ENCODE results near the gene MN1.

MN1 gene

DNA sequence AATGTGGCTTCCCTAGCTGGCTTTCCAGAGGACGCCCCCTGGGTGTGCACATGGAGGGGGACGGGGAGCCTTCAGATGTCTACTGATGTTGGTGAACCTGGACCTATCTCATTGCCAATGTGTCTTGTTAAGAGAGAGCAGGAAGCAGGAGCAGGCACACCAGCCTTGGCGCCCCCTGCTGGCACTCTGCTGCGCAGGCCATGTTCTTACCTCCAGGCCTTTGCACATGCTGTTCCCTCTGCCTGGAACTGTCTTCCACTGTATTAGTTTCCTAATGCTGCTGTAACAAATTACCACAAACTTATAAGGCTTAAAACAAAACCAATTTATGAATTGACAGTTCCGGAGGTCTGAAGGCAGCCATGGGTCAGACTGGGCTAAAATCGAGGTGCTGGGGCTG is 23.6 kb upstream of the MN1 start:
- no peak for DNase-seq

DNA sequence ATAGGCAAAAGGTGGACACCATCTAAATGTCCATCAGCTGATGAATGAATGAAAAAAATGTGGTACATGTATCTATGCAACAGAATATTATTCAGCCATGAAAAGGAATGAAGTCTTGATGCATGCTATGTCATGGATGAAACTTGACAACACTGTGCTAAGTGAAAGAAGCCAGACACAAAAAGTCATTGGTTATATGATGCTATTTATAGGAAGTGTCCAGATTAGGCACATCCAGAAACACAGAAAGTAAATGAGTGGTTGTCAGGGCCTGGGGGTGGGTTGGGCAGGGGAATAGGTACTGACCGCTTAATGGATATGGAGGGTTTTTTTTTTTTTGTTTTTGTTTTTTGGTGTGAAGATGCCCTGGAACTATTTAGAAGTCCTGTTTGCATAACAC is 21.7 kb upstream of the MN1 start:
- no peak for DNase-seq

DNA sequence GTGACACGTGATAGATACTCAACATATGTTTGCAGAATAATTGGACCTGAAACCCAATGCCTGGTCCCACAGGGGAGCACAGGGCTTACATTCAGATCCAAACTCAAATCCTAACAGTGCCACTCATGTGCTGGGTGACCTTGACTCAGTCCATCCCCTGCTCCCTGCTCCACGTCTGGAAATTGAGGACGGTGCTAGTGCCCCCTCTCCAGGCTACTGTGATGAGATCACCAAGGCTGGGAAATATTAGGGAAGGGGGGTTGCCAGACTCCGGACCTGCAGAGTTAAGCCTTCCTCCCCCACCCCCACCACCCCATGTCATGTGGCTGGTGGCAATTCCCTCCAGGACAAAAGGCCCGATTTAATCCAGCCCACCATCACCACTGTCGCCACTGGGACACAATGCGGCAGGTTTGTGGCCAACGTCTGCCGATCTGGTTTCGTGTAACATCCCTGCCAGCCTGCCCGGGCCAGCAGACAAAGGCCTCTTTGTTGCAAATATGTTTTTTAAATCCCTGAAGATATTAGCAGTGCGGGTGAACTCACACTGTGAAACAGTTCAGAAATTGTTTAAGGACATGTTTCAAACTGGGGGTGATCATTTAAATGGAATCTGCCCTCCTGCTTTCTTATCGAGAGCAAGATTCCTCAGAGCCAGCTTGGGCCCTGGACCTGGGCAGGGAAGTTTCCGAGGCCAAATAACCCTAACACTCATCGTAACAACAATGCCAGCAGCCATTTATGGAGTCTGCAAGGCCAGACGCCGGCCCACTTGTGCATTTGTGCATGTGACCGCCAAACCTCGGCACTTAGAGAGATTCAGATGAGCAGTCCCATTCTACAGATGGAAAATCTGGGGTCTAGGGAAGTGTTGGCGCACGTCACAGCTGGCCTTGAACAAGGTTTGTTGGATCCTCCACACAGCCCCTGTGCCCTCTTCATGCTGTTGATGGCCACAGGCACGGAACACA is 19.6 kb upstream of the MN1 start:
- DNase-seq = no peak

DNA sequence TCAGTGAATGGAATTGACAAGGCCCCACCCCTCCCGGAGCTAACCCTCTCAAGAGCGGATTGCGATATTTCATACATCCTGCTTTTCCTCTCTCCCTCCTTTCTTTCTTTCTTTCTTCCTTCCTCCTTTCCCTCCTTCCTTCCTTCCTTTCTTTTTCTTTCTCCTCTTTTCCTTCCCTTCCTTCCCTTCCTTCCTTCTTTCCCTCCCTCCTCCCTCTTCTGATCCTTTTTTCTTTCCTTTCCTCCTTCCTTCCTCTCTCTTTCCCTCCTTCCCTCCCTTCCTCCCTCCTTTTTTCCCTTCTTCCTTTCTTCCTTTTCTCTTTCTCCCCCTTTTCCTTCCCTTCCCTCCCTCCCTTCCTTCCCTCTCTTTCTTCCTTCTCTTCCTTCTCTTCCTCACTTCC is 15.0 kb upstream of the MN1 start:
- no peak for DNase-seq

DNA sequence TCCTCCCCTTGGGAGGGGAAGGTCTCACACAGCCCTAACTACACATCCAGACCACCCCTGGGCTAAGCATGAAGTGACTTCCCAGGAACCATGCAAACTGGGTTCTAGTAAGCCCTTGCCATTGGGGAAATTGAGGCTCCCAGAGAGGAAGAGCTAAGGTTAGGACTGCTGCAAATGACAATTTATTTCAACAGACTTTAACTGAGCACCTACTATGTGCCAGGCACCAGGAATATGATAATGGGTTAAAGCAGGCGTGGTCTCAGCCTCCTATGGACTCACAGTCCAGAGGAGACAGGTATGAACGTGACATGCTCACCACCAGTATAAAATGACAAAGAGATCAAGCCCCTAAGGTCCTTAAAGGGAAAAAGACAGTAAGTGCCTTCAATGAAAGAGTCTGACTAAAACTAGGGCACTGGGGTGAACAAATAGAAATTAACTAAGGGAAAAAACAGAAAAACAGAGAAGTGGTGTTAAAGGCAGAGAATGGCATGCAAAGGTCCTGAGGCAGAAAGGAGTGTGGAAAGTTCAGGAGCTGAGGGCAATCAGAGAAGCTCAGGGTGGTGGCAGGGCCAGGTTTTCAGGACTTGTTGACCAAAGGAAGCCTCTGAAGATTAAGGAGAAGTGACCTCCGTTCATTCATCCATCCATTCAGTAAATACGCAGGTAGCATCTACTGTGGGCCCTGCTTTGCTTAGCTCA is 14.4 kb upstream of the MN1 start:
- DNase-seq = no peak

DNA sequence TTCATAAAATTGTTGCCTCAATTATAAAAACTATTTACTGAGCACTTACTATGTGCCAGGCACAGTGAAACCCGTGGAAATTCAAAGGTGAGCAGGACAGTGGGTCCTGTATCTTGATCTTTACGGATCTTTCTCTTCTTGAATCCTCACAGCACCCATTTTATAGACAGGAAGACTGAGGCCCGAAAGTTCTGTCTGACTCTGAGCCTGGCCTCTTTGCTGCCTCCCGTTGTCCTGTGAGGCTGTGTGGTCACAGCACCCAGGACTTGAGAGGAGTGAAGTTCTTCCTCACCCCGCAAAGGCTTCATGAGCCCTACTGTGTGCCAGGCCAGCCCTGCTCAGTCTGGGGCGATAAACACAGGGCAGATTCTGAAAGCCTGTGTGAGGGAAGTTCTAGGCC is 13.4 kb upstream of the MN1 start:
- DNase-seq = no peak

DNA sequence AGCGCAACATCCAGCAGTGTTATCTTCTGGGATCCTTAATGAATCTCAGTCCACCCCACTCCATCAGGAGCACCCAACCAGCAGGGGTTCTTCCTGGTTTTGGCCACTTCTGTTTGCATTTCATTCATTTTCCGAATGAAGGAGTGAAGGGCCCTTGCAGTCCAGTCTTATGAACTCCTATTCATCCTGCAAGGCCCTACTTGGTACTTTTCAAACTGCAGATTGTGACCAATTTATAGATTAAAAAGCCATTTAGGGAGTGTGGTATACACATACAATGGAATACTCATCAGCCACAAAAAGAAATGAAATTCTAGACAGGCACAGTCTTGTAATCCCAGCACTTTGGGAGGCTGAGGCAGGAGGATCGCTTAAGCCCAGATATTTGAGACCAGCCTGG is 10.2 kb upstream of the MN1 start:
- no peak for DNase-seq

DNA sequence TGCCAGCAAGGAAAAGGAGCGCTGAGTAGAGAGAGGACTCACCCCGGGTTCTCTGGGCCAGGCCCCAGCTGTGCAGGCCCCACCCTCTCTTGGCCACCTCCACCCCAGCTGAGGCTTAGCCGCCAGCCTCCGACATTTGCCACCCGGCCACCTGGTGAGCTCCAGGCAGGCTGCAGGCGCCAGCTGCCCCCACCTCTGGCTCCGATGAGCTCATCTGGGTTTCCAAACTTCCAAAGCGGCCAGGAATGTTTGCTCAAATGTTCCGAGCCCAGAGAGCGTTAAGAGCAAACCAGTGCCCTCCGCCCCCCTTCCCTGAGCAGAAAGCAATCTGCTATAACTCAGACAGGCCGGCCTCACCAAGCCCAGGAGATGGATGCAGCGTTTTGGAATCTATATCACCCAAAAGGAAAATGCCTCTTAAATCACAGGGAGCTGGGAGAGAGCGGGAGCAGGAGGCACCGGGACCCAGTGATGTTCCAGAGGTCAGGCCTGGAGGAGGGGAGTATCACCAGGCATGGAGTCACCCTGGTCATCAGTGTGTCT is 9.1 kb upstream of the MN1 start:
- no peak for DNase-seq

DNA sequence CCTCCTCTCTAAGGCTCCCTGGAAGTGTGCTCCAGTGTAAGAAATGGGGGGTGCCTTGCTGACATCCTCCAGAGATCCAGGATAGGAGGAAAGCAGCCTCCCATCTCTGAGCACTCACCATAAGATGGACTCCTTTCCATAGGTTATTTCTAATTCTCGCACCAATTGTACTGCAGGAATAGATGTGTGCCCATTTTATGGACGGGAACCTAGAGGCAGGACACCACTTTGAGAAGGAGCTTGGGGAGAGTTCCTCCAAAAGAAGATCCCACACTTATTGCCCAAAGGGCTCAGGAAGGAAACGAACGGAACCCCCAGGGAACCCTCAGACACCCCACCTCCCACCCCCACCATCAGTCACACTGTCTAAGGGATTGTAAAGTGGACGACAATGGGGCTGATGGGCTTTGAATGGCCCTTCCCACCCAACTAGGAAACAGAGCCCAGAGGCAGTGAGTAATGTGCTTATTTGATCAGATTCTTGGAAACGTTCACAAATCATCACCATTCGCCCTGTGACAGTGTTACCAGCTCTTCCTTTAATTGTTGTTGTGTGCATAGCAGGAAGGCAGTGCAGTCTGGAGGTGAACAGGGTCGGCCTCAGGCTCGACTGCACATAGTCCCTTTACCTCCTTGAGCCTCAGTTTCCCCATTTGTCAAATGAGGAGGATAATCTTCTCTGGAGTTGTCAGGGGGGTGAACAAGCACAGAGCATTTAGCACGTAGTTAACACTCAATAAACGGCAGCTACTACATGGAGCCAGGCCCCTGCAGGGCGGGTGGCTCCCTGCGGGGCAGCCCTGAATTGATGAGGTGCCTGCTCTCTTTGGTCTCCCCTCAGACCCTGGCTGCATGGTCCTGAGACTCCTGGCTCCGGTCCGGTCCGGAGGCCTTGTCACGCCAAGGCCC is 8.4 kb upstream of the MN1 start:
- no peak for DNase-seq

DNA sequence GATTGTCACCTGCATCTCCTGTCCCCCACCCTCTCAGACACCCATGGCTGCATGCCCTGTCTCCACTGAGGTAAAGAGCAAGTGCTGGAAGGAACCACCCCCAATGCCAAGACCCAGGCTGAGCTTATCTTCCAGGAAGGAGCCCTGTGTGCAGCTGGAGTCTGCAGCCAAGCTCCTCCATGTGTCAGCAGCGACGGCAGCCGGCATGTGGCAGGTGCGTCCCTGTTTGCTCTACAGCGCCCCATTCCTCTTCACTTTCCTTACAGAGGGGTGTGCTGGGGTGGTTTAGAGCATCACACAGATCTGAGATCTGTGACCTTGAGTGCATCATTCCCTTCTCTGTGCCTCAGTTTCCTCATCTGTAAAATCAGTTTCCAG is 7.7 kb upstream of the MN1 start:
- DNase-seq = no peak

DNA sequence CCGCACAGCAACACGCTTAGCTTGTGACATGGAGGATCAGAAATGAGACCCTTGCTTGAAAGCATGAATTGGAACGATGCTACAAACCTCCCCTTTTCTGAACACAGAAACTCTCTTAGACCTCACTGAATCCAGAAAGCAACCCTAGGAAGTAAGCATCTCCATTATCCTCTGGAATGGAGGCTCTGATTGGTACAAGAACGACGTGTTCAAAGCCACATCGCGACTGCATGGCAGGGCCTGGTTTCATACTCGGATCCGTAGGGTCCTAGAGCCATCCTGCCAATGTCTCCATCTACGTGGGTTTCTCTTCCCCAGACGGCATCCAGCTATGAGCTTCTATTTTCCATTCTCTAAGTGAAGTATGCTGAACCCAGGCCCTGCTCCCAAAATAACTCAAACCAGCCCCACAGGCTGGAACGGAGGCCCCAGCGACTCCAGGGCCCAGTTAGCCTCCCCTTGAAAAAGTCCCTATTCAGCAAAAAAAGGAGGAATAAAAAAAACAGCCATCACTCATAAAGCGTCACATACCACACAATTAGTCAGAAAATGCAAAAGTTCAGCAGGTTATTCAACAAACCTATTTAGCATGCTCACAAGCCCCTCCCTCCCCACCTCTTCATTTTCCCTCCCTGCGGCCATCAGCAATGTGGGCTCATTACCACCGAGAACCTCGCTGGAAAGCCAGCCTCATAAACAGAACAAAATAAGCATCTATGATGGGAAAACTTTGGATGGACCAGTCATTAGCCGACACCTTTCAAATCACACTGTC is 7.1 kb upstream of the MN1 start:
- no peak for DNase-seq

DNA sequence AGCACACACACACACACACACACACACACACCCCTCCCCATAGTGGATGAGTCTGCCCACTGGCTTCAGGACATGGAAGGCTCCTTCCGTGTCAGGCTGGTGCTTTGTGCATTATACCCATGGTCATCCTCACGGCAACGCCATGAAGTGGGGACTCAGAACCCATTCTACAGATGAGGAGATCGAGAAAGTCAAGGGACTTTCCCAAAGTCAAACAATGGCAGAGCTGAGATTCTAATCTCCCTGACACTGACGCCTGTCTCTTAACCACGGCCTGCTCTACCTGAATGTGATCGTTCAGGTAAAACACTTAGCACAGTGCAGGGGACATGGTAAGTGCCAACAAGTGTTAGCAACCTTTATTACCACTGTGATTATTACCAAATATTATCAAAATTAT is 4.3 kb upstream of the MN1 start:
- DNase-seq = no peak

DNA sequence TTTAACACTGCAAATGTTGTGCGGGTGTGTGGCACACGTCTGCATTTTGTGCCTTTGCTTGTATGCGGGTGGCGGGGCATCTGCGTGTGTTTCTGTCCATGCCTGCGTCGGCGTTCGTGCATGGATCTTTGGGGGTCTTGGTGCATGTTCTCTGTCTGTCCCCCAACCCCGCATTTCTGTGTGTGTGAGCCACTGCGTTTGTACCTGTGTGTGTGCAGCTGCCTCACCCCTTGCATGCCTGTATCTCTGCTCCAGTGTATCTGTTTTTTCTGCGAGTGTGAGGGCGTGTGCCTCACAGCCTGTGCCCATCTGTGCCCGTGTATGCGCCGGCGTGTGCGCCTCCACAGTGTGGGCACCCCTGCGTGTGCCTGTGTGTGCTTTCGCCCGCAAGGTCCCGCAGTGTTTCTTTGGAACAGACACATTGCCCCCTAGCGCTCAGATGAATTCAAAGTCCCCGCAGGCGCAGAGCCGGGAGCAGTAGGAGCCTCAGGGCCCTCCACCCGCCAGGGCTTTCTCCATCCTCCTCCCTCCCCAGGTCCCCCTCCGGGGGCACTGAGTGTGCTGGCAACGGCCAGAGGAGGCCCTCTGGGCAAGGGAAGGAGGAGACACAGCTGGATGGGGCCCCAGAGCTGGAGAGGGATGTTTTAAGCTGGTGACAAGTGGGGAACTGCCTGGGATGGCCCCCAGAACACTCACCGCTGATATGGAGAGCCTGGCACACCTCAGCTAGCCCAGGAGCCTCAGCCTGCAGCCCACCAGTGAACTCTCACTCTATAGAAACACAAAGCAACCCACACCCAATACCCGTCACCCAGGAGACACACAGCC is 3.1 kb upstream of the MN1 start:
- DNase-seq = peak; percentile 55

DNA sequence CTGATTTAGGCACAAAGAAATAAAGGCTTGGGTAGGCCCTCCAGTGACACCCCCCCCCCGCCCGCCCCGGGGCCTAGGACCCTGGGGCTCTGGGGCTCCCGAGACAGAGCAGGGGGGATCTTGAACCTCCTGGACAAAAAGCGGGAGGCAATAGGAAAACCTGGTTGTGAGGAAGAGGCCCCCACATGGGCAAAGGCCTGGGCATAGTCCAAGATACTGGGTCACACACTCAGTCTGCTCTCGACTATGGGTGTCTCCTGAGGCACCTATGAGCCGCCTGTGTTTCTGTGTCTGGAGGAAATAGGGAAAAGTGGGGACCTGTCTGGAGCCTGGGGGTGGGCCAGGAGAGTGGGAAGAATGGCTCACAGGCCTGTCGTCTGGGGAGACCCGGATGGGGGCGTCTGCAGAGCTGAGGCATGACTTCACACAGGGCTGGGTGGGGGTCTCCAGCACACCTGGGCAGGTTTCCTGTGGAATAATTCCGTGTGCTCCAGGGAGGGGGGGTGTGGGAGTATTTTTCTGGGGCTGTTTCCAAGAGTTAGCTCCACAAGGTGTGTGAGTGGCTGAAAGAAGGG is 2.4 kb upstream of the MN1 start:
- DNase-seq = no peak

DNA sequence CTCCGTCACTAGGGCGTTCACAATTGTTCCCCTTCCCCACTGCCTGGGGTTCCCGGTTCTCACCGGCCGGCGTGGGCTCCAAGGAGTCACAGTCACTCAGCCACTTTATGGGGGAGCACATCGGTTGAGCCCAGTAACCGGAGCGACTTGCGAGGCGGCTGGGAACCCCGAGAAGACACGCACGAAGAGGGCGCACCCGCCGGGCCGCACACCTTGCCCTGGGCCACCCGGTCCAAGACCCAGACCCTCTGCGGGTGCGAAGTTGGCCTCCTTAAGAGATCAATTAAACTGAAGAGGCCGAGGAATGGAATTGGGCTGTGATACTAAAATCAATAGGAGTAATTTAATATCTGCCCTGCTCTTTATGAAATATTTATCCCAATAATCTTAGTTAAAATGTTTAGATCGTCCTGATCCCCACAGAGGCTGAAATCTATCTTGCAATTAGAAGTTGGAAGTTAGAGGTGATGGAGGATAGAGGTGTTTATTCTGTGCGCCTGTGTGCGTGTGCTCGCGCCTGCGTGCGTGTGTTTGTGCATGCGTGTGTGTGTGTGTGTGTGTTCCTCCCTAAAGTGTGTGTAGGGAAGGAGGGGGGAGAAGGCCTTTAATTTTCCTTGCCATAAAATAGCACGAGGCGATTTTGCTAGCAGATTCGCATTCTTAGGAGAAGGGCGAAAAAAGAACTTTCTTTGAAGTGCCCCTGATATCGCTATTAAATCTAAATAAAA is 954 bp upstream of the MN1 start:
- DNase-seq = no peak

DNA sequence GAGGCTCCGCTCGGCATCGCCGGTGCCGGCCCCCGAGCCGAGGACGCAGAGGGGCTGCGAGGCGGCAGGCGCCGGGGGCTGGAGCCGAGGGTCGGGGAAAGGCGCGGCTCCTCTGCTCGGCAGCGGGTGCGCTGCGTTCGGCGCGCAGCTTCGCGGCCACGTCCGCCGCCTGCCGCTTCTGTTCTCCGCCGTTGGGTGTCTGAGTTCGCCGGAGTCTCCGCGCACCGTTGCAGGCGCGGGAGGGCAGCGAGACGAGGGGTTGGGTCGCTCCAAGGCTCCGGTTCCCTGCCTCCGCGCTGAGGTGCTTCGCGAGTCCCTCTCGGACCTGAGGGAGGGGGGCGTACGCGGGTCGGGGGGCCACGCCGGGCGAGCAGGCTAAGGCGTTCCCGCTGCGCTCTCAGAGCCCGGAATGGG is 347 bp downstream of the MN1 start:
- DNase-seq = peak; percentile 28

DNA sequence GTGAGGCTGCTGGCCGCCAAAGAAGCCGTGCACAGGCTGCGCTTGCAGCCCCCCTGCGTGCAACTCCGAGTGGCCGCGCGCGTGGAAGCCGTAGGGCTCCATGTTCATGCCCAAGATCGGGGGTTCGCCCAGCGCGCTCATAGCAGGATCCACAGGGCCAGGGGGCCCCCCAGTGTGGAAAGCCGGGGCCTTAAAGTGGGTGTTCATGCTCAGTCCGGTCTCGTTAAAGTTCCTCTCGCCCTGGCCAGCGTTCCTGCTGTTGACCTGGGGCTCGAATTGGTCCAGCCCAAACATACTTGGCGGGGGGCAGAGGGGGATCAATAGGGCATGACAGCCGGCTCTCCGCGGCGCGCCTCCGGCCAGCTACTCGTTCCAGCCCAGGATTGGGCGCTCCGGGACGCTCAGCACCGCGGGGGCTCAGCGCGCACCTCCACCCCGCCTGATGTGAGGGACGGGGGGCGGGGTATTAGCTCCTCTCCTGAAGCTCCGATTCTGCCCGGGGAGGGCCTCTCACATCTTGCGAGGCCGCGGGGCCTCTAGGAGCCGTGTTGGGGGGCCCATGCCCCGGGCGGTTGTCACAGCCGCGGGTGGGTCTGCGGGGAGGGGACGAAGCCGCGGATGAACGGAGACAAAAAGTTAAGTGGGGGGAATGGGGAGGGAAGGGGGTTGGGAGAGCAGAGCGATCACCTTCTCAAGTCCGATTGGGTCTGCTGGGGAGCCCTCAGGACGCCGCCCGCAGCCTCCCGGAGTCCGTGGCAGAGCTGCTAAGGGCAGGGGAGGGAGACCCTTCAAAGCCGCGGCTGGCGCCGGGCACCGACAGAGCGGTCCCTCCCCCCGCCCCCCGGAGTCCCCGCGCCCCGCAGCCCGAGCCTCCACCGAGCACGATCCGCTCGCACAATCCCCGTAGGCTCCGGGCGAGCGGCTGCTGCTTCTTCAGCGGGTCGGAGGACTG is 1.0 kb downstream of the MN1 start:
- no peak for DNase-seq

DNA sequence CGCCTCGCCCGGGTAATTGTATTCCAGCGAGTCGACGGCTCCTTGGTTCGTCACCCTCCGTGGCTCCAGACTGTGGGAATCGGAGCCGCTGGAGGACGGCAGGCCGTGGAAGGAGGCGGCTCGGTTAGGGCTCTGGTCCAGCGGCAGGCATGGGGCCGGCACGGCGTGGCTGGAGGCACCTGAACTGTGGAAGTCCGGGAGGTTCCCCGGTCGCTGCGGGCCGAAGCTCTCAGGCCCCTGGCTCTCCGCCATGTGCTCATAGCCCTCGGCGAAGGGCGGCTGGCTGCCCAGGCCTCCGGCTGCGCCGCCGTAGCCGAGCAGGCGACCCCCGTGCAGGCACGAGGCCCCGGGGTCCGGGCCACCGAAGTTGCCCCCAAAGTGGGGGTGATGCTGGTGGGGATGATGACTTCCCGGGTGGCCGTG is 1.7 kb downstream of the MN1 start:
- no peak for DNase-seq

Measured in CD4-positive, alpha-beta T cell treated with Interleukin-12 subunit alpha and Interleukin-12 subunit beta, for 1 hour (primary cell).